SK-N-SH (cell line): ENCODE data around the gene ATP5F1E. TPM values are rescaled to one million over a fixed set of nuclear protein-coding genes. Genes with fewer than 3 reads are reported as not detected.

Experiments
- CTCF ChIA-PET: fragments of 300-600, 350-600 bp; formaldehyde crosslinking; extraction: SDS; loops from one replicate; lab custom pipeline; 2021; lab: Yijun Ruan, JAX
- POLR2A ChIA-PET: fragments of 350-600 bp; sonication (Branson Sonifier 250); formaldehyde crosslinking; extraction: SDS; loops from one replicate; lab custom pipeline; 2020; ENCODE audit warnings: antibody characterized with exemption, inconsistent platforms; lab: Yijun Ruan, JAX
- DNase-seq: peaks from one replicate; pipeline ENCODE4 v3.0.0; 2012
- H2AFZ ChIP-seq: fragments of 200-600 bp; sonication (generic); 2 replicates; pipeline ENCODE4 v1.8.1; 2016; ENCODE audit warnings: antibody characterized with exemption, mild to moderate bottlenecking, low read depth
- H3F3A ChIP-seq: fragments of 200-600 bp; sonication (generic); replicated peaks from 2 replicates; pipeline ENCODE3; 2016; ENCODE audit warnings: antibody characterized with exemption, mild to moderate bottlenecking; ENCODE audit not compliant: insufficient read depth
- H3K27ac ChIP-seq, 2 experiments: fragments of 200-500 bp in 1 of 2; fragments of 200-600 bp in 1 of 2; sonication (Bioruptor generic) in 1 of 2; sonication (generic), shearing (Covaris generic) in 1 of 2; 2 replicates each; pipeline versions ENCODE4 v1.5.1 to v1.6.1; 2014 to 2016; ENCODE audit warnings: low read depth in 2 of 2, inconsistent platforms in 1 of 2, low read length in 1 of 2, mild to moderate bottlenecking in 1 of 2, mixed read lengths in 1 of 2
- H3K27me3 ChIP-seq: fragments of 200-600 bp; sonication (generic), shearing (Covaris generic); 2 replicates; pipeline ENCODE4 v1.6.1; 2016; ENCODE audit warnings: mixed run types; ENCODE audit not compliant: insufficient read depth
- H3K36me3 ChIP-seq, 2 experiments: fragments of 200-500 bp in 1 of 2; fragments of 200-600 bp in 1 of 2; sonication (Bioruptor generic) in 1 of 2; sonication (generic) in 1 of 2; replicated peaks in 1 of 2; 2 replicates each; pipeline versions ENCODE3 to v1.5.1; 2014 to 2016; ENCODE audit warnings: low read length in 1 of 2, mild to moderate bottlenecking in 1 of 2; ENCODE audit not compliant: insufficient read depth in 2 of 2, control insufficient read depth in 1 of 2
- H3K4me1 ChIP-seq, 2 experiments: fragments of 200-500 bp in 1 of 2; fragments of 200-600 bp in 1 of 2; sonication (Bioruptor generic) in 1 of 2; sonication (generic), shearing (Covaris generic) in 1 of 2; 2 replicates each; pipeline versions ENCODE4 v1.5.1 to v1.6.1; 2014 to 2016; ENCODE audit warnings: low read depth in 1 of 2, low read length in 1 of 2, mixed run types in 1 of 2; ENCODE audit not compliant: insufficient read depth in 2 of 2, control insufficient read depth in 1 of 2
- H3K4me2 ChIP-seq: fragments of 200-600 bp; sonication (generic), shearing (Covaris generic); 2 replicates; pipeline ENCODE4 v1.6.1; 2017; ENCODE audit warnings: mixed run types
- H3K4me3 ChIP-seq, 2 experiments: fragments of 200-500 bp in 1 of 2; fragments of 200-600 bp in 1 of 2; sonication (Bioruptor generic) in 1 of 2; sonication (generic), shearing (Covaris generic) in 1 of 2; 2 replicates each; pipeline versions ENCODE4 v1.5.1 to v1.8.1; 2014 to 2016; ENCODE audit warnings: low read depth in 2 of 2, inconsistent platforms in 1 of 2, low read length in 1 of 2, mild to moderate bottlenecking in 1 of 2, mixed read lengths in 1 of 2, moderate library complexity in 1 of 2
- H3K79me2 ChIP-seq: fragments of 200-600 bp; sonication (generic); 2 replicates; pipeline ENCODE4 v1.8.1; 2017; ENCODE audit warnings: mild to moderate bottlenecking; ENCODE audit not compliant: insufficient read depth
- H3K9ac ChIP-seq: fragments of 200-600 bp; sonication (generic); 2 replicates; pipeline ENCODE4 v1.6.1; 2017; ENCODE audit warnings: mixed run types
- H3K9me2 ChIP-seq: fragments of 200-600 bp; sonication (generic); 2 replicates; pipeline ENCODE4 v1.6.1; 2017; ENCODE audit warnings: mixed run types
- H3K9me3 ChIP-seq: fragments of 200-600 bp; sonication (generic); 2 replicates; pipeline ENCODE4 v1.6.1; 2017; ENCODE audit warnings: mixed run types, mild to moderate bottlenecking, moderate library complexity
- H4K20me1 ChIP-seq: fragments of 200-600 bp; sonication (generic); 2 replicates; pipeline ENCODE4 v1.6.1; 2017; ENCODE audit warnings: mild to moderate bottlenecking, mixed run types; ENCODE audit not compliant: insufficient read depth
- ELF1 ChIP-seq: IDR thresholded peaks from 2 replicates; pipeline ENCODE4 v1.4.0; 2012
- EZH2phosphoT487 ChIP-seq: fragments of 200-600 bp; sonication (generic); IDR thresholded peaks from 2 replicates; pipeline ENCODE4 v1.6.1; 2017; ENCODE audit warnings: low read depth, mixed run types, mild to moderate bottlenecking, antibody characterized with exemption, moderate library complexity, borderline replicate concordance
- FOXJ3 ChIP-seq: sonication (generic); formaldehyde crosslinking; IDR thresholded peaks from 2 replicates; pipeline ENCODE4 v1.5.1; 2020; ENCODE audit warnings: mild to moderate bottlenecking, missing genetic modification reagents
- GABPA ChIP-seq: IDR thresholded peaks from 2 replicates; pipeline ENCODE4 v1.4.0; 2012; ENCODE audit warnings: low read depth, mild to moderate bottlenecking
- GATA2 ChIP-seq: sonication (generic); formaldehyde crosslinking; IDR thresholded peaks from 2 replicates; pipeline ENCODE4 v1.5.0; 2020; ENCODE audit warnings: mild to moderate bottlenecking, missing genetic modification reagents
- IRF3 ChIP-seq: fragments of 150-350 bp; IDR thresholded peaks from 2 replicates; pipeline ENCODE4 v1.6.1; 2016; ENCODE audit warnings: mild to moderate bottlenecking, low read depth, low read length
- NFIC ChIP-seq: IDR thresholded peaks from 2 replicates; pipeline ENCODE4 v1.4.0; 2012; ENCODE audit warnings: borderline replicate concordance
- POLR2AphosphoS5 ChIP-seq: IDR thresholded peaks from 2 replicates; pipeline ENCODE4 v1.6.1; 2012; ENCODE audit warnings: low read depth, low read length
- RCOR1 ChIP-seq: fragments of 150-350 bp; IDR thresholded peaks from 2 replicates; pipeline ENCODE4 v1.6.1; 2017; ENCODE audit warnings: antibody characterized with exemption, low read length
- REST ChIP-seq: IDR thresholded peaks from 2 replicates; pipeline ENCODE4 v1.6.1; 2012; ENCODE audit warnings: mild to moderate bottlenecking, low read depth, low read length, moderate library complexity
- TAF1 ChIP-seq: IDR thresholded peaks from 2 replicates; pipeline ENCODE4 v1.6.1; 2012; ENCODE audit warnings: low read depth, mild to moderate bottlenecking, low read length, moderate library complexity, borderline replicate concordance
- USF1 ChIP-seq: IDR thresholded peaks from 2 replicates; pipeline ENCODE4 v1.4.0; 2012; ENCODE audit warnings: low read depth, borderline replicate concordance
- USF2 ChIP-seq: fragments of 150-350 bp; IDR thresholded peaks from 2 replicates; pipeline ENCODE4 v1.6.1; 2017; ENCODE audit warnings: antibody characterized with exemption, low read length, low read depth, borderline replicate concordance
- WGBS: methylation state at CpG from one replicate; pipeline ENCODE4 v1.1.6; 2017; ENCODE audit warnings: low lambda C conversion rate; 5-methylcytosine and 5-hydroxymethylcytosine counted together
- polyA plus RNA-seq, 3 experiments: library from polyadenylated mRNA; depleted of rRNA; stranded (reverse); fragments of >200 nt; gene quantifications; 2 replicates each; pipeline ENCODE4 v1.2.3, GENCODE V29; 2012

ATP5F1E gene
- polyA plus RNA-seq, 1 of the 3 experiments (the other 2 are of a cell fraction), result 60.8 TPM

GRCh38 chr20:59030911-59031563 is 1.1 kb downstream of the ATP5F1E start (continued):
- TF ChIP-seq REST, result no peak
- TF ChIP-seq NFIC, result no peak
- no peak for TF ChIP-seq ELF1
- no peak for TF ChIP-seq GATA2
- no peak for TF ChIP-seq POLR2AphosphoS5
- TF ChIP-seq TAF1, result no peak
- no peak for TF ChIP-seq USF1
- no peak for TF ChIP-seq GABPA
- TF ChIP-seq EZH2phosphoT487, result no peak
- TF ChIP-seq FOXJ3 (CRISPR knock-in tag), result no peak
- no peak for TF ChIP-seq USF2

GRCh38 chr20:59028812-59029211 is 3.3 kb downstream of the ATP5F1E start:
- Histone ChIP-seq H2AFZ (no peak overlapping the region), H3K9me2 (no peaks in the 10 kb centered on the region), H3F3A (peaks cover 15% of the 10 kb centered on the region), H3K27ac (peak overlapping the region; percentile 31 to 36; a peak in 3 of 4 replicates), H3K27me3 (no peaks in the 10 kb centered on the region), H3K9me3 (no peaks in the 10 kb centered on the region), H3K36me3 (peaks cover 50 to 74% of the 10 kb centered on the region in 2 experiments), H4K20me1 (peaks cover 39% of the 10 kb centered on the region), H3K79me2 (peaks cover 79% of the 10 kb centered on the region), H3K4me2 (peak overlapping the region; percentile 92), H3K4me1 (peaks cover 30 to 48% of the 10 kb centered on the region in 2 experiments; a peak in 3 of 4 replicates), H3K9ac (peak overlapping the region; percentile 22), H3K4me3 (peak overlapping the region; percentile 28 to 32; a peak in 3 of 4 replicates)
- TF ChIP-seq IRF3 (no peak), RCOR1 (no peak)
- POLR2A ChIA-PET, result interaction anchor here (1.2 kb wide), 1 partner anchor 13 kb away, joined by 5 read pairs; no protein-coding TSS in a partner anchor
- DNase-seq, result no peak
- CTCF ChIA-PET, result interaction anchor here (0.6 to 1.1 kb wide), 6 partner anchors 8 to 467 kb away, joined by 3 to 5 read pairs (median 3); no protein-coding TSS in a partner anchor
- WGBS, result 44% methylated on average over 2 of the region's 2 CpGs
